GM12878 (cell line): Measurements from ENCODE around the gene SNRPA. TPM values are rescaled to one million over a fixed set of nuclear protein-coding genes. Genes with fewer than 3 reads are reported as not detected.

Experiments used
- BMI1 ChIP-seq: fragments of 450-650 bp; IDR thresholded peaks from 2 replicates; pipeline ENCODE4 v1.6.1; 2016; ENCODE audit warnings: mild to moderate bottlenecking, moderate library complexity, borderline replicate concordance
- BRCA1 ChIP-seq: IDR thresholded peaks from 2 replicates; pipeline ENCODE4 v1.6.1; 2011; ENCODE audit warnings: low read depth, low read length, improper control_type of control experiment
- CBFB ChIP-seq: IDR thresholded peaks from 2 replicates; pipeline ENCODE4 v1.6.1; 2016; ENCODE audit warnings: antibody characterized with exemption, low read depth
- CREB1 ChIP-seq: IDR thresholded peaks from 2 replicates; pipeline ENCODE4 v1.6.1; 2012; ENCODE audit warnings: low read depth, mild to moderate bottlenecking, inconsistent platforms
- CREM ChIP-seq: IDR thresholded peaks from 2 replicates; pipeline ENCODE4 v1.6.1; 2014; ENCODE audit warnings: antibody characterized with exemption, low read depth
- DPF2 ChIP-seq: fragments of 450-650 bp; IDR thresholded peaks from 2 replicates; pipeline ENCODE4 v1.6.1; 2017; ENCODE audit warnings: mild to moderate bottlenecking
- EZH2 ChIP-seq: IDR thresholded peaks from 2 replicates; pipeline ENCODE4 v1.6.1; 2012; ENCODE audit warnings: low read depth, mild to moderate bottlenecking, control low read depth, inconsistent platforms, low read length, borderline replicate concordance; ENCODE audit not compliant: control insufficient read depth
- FOS ChIP-seq: IDR thresholded peaks from 3 replicates; pipeline ENCODE4 v1.6.1; 2011; ENCODE audit warnings: borderline replicate concordance; ENCODE audit not compliant: insufficient read length; ENCODE audit errors: extremely low read depth
- HDAC6 ChIP-seq: fragments of 200-600 bp; sonication (generic); IDR thresholded peaks from one replicate; pipeline ENCODE4 v1.8.0; 2017; ENCODE audit warnings: antibody characterized with exemption; ENCODE audit not compliant: unreplicated experiment
- NR2C2 ChIP-seq: IDR thresholded peaks from 2 replicates; pipeline ENCODE4 v1.6.1; 2011; ENCODE audit warnings: borderline replicate concordance, low read depth; ENCODE audit not compliant: control insufficient read depth, insufficient read length
- PML ChIP-seq: IDR thresholded peaks from 2 replicates; pipeline ENCODE4 v1.6.1; 2012; ENCODE audit warnings: low read length, inconsistent platforms
- RCOR1 ChIP-seq: conservative IDR thresholded peaks from 2 replicates; pipeline ENCODE4 v1.6.1; 2012; ENCODE audit warnings: low read depth, low read length, improper control_type of control experiment
- SIX5 ChIP-seq: IDR thresholded peaks from 2 replicates; pipeline ENCODE4 v1.6.1; 2011; ENCODE audit warnings: mild to moderate bottlenecking, low read depth, low read length, moderate library complexity; ENCODE audit not compliant: severe bottlenecking
- SMARCA5 ChIP-seq: fragments of 450-650 bp; IDR thresholded peaks from 2 replicates; pipeline ENCODE4 v1.6.1; 2017; ENCODE audit warnings: mild to moderate bottlenecking
- SMC3 ChIP-seq: IDR thresholded peaks from 2 replicates; pipeline ENCODE4 v1.6.1; 2011; ENCODE audit warnings: low read length, improper control_type of control experiment, borderline replicate concordance
- SUZ12 ChIP-seq: fragments of 200-600 bp; sonication (generic); IDR thresholded peaks from one replicate; pipeline ENCODE4 v1.6.1; 2018; ENCODE audit warnings: antibody characterized with exemption, mild to moderate bottlenecking; ENCODE audit not compliant: unreplicated experiment
- YBX1 ChIP-seq: fragments of 450-650 bp; IDR thresholded peaks from 2 replicates; pipeline ENCODE4 v1.6.1; 2016; ENCODE audit warnings: antibody characterized with exemption
- ZNF207 ChIP-seq: fragments of 450-650 bp; IDR thresholded peaks from 2 replicates; pipeline ENCODE4 v1.6.1; 2014; ENCODE audit warnings: antibody characterized with exemption, mild to moderate bottlenecking, borderline replicate concordance
- ZNF217 ChIP-seq: fragments of 450-650 bp; IDR thresholded peaks from 2 replicates; pipeline ENCODE4 v1.6.1; 2017; ENCODE audit warnings: antibody characterized with exemption, mild to moderate bottlenecking
- polyA plus RNA-seq, 11 experiments: library from polyadenylated mRNA; depleted of rRNA in 4 of 11; unstranded in 6 of 11; stranded (reverse) in 5 of 11; fragments of >200 nt; fragmentation: Nextera tagmentation in 4 of 11; fragmentation: Illumina TruSeq in 1 of 11; extraction: Ambion mirVana in 4 of 11; extraction: Trizol in 1 of 11; gene quantifications; 1 replicate in 1 of 11; 2 replicates in 10 of 11; pipeline versions ENCODE4 v1.2.1 to v1.2.3, GENCODE V29; 2011 to 2016; ENCODE audit warnings: inconsistent platforms in 2 of 11, missing spikeins in 2 of 11, low read depth in 1 of 11
- total RNA-seq, 4 experiments: library from RNA; depleted of rRNA in 3 of 4; stranded (reverse); fragments of >200 nt in 3 of 4; fragmentation: Illumina TruSeq in 1 of 4; extraction: Trizol in 1 of 4; gene quantifications; 2 replicates each; pipeline versions ENCODE4 v1.2.1 to v1.2.3, GENCODE V29; 2013 to 2021
- TF ChIP-seq, protein P1 (sequence below): IDR thresholded peaks from 2 replicates; pipeline ENCODE4 v1.6.1; 2012; ENCODE audit warnings: low read depth, low read length, improper control_type of control experiment
- TF ChIP-seq, protein P2 (sequence below): fragments of 450-650 bp; formaldehyde crosslinking; IDR thresholded peaks from 2 replicates; pipeline ENCODE4 v1.5.0; 2022; ENCODE audit warnings: mild to moderate bottlenecking, missing genetic modification characterization
- TF ChIP-seq, protein P3 (sequence below): fragments of 450-650 bp; IDR thresholded peaks from 2 replicates; pipeline ENCODE4 v1.6.1; 2017; ENCODE audit warnings: mild to moderate bottlenecking
- TF ChIP-seq, protein P4 (sequence below): fragments of 450-650 bp; IDR thresholded peaks from 2 replicates; pipeline ENCODE4 v1.6.1; 2016; ENCODE audit warnings: mild to moderate bottlenecking

SNRPA gene
- total and polyA plus RNA-seq, 10 of the 15 experiments (the other 5 are each of a cell fraction or from before 2014, with no cell fraction given): 14.8 to 299 (median 202) TPM

DNA sequence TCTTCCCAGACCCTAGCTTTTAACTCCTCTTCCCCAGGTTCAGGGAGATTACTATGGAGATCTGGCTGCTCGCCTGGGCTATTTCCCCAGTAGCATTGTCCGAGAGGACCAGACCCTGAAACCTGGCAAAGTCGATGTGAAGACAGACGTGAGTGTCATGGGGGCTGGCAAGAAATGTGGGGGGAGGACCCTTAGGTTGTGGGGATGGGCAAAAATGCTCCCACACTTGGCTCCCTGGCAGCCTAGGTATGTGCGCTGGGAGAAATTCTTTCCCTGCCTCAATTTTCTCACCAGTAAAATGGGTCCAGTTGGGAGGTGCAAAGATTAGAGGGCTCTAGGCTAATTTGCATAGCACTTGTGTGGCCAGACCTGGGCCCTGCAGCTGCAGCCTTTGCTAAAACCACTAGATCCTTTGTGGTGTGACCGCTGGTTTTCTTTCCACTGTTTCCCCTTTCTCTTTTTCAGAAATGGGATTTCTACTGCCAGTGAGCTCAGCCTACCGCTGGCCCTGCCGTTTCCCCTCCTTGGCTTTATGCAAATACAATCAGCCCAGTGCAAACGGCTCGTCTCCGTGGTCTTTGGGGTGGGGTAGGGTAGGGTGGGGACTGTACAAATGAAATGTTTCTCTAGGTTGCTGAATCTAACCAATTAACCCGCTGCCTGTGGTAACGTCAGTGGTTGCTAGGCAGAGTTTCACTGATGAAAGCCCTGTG lies 26.1 kb downstream of the SNRPA start (continued):
- peak; percentile 17; the same call in 1 of the 2 replicates for TF ChIP-seq BMI1
- TF ChIP-seq, protein P1, sequence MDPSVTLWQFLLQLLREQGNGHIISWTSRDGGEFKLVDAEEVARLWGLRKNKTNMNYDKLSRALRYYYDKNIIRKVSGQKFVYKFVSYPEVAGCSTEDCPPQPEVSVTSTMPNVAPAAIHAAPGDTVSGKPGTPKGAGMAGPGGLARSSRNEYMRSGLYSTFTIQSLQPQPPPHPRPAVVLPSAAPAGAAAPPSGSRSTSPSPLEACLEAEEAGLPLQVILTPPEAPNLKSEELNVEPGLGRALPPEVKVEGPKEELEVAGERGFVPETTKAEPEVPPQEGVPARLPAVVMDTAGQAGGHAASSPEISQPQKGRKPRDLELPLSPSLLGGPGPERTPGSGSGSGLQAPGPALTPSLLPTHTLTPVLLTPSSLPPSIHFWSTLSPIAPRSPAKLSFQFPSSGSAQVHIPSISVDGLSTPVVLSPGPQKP: no peak
- TF ChIP-seq SUZ12: no peak
- TF ChIP-seq NR2C2: no peak
- no peak for TF ChIP-seq FOS
- TF ChIP-seq CREM: peak; percentile 97
- peak; percentile 87 for TF ChIP-seq DPF2
- TF ChIP-seq RCOR1: peak; percentile 98
- no peak for TF ChIP-seq YBX1
- TF ChIP-seq, protein P2, sequence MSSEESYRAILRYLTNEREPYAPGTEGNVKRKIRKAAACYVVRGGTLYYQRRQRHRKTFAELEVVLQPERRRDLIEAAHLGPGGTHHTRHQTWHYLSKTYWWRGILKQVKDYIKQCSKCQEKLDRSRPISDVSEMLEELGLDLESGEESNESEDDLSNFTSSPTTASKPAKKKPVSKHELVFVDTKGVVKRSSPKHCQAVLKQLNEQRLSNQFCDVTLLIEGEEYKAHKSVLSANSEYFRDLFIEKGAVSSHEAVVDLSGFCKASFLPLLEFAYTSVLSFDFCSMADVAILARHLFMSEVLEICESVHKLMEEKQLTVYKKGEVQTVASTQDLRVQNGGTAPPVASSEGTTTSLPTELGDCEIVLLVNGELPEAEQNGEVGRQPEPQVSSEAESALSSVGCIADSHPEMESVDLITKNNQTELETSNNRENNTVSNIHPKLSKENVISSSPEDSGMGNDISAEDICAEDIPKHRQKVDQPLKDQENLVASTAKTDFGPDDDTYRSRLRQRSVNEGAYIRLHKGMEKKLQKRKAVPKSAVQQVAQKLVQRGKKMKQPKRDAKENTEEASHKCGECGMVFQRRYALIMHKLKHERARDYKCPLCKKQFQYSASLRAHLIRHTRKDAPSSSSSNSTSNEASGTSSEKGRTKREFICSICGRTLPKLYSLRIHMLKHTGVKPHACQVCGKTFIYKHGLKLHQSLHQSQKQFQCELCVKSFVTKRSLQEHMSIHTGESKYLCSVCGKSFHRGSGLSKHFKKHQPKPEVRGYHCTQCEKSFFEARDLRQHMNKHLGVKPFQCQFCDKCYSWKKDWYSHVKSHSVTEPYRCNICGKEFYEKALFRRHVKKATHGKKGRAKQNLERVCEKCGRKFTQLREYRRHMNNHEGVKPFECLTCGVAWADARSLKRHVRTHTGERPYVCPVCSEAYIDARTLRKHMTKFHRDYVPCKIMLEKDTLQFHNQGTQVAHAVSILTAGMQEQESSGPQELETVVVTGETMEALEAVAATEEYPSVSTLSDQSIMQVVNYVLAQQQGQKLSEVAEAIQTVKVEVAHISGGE (CRISPR knock-in tag): no peak
- no peak for TF ChIP-seq SMC3
- peak; percentile 84 for TF ChIP-seq PML
- peak; percentile 100 for TF ChIP-seq ZNF217
- TF ChIP-seq SMARCA5: peak; percentile 100
- TF ChIP-seq, protein P3, sequence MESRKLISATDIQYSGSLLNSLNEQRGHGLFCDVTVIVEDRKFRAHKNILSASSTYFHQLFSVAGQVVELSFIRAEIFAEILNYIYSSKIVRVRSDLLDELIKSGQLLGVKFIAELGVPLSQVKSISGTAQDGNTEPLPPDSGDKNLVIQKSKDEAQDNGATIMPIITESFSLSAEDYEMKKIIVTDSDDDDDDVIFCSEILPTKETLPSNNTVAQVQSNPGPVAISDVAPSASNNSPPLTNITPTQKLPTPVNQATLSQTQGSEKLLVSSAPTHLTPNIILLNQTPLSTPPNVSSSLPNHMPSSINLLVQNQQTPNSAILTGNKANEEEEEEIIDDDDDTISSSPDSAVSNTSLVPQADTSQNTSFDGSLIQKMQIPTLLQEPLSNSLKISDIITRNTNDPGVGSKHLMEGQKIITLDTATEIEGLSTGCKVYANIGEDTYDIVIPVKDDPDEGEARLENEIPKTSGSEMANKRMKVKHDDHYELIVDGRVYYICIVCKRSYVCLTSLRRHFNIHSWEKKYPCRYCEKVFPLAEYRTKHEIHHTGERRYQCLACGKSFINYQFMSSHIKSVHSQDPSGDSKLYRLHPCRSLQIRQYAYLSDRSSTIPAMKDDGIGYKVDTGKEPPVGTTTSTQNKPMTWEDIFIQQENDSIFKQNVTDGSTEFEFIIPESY: no peak
- peak; percentile 97 for TF ChIP-seq CREB1
- TF ChIP-seq HDAC6: no peak
- TF ChIP-seq CBFB: peak; percentile 99
- TF ChIP-seq, protein P4, sequence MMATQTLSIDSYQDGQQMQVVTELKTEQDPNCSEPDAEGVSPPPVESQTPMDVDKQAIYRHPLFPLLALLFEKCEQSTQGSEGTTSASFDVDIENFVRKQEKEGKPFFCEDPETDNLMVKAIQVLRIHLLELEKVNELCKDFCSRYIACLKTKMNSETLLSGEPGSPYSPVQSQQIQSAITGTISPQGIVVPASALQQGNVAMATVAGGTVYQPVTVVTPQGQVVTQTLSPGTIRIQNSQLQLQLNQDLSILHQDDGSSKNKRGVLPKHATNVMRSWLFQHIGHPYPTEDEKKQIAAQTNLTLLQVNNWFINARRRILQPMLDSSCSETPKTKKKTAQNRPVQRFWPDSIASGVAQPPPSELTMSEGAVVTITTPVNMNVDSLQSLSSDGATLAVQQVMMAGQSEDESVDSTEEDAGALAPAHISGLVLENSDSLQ: peak; percentile 29
- peak; percentile 84; the same call in 1 of the 2 replicates for TF ChIP-seq ZNF207
- TF ChIP-seq EZH2: no peak
- TF ChIP-seq SIX5: no peak
- TF ChIP-seq BRCA1: no peak
